Fibroblast of villous mesenchyme (primary cell): ENCODE measurements around the gene ZNF594. TPM values are rescaled to one million over a fixed set of nuclear protein-coding genes. Genes with fewer than 3 reads are reported as not detected.
"Not testable (repeated sequence)": the region's sequence is repeated elsewhere in the genome, so short reads cannot be mapped to it uniquely, and the experiment has no call there.

Experiments used
- DNase-seq: peaks from one replicate; pipeline ENCODE4 v3.0.0-alpha.2; 2010; ENCODE audit warnings: low read depth
- H3K4me3 ChIP-seq: 2 replicates; pipeline ENCODE4 v1.5.1; 2011; ENCODE audit warnings: low read depth, mild to moderate bottlenecking, low read length
- CTCF ChIP-seq: IDR thresholded peaks from 2 replicates; pipeline ENCODE4 v1.5.1; 2012; ENCODE audit warnings: low read depth, mild to moderate bottlenecking, low read length; ENCODE audit not compliant: insufficient read depth
- total RNA-seq: library from RNA; depleted of rRNA; stranded (reverse); fragments of >200 nt; gene quantifications from 2 replicates; pipeline ENCODE4 v1.2.3, GENCODE V29; 2012

ZNF594 gene
- total RNA-seq, 1 donor = 11.7 TPM

DNA sequence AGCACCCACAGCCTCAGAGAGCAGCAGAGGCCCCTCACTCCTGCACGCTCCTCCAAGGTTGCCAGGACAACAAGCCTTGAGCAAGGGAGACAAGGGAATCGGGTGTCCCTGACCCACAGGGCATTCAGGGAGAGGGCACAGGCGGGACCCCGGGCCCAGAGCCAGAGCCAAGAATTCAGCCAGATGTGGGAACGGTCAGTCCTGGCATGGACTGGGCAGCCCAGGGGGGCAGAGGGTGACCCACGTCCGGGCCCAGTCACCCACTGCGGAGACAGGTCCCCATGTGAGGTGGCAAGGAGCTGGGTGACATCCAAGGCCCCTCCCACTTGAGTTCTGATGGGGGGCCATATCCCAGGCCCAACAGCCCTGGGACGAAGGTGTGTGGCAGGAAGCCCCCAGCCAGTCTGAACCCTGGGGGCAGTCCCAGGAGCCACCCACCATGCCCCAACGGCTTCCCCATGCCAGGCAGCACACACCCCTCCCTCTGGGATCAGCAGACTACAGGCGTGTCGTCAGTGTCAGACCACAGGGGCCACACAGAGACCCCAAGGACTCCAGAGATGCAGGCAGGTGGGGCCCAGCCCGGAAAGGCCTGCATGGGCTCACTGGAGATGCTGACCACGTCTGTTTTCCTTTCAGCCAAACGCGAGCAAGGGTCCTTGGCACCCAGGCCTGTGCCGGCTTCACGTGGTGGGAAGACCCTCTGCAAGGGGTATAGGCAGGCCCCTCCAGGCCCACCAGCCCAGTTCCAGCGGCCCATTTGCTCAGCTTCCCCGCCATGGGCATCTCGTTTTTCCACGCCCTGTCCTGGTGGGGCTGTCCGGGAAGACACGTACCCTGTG lies 52.8 kb downstream of the ZNF594 start:
- no peak for DNase-seq
- TF ChIP-seq CTCF = no peak

DNA sequence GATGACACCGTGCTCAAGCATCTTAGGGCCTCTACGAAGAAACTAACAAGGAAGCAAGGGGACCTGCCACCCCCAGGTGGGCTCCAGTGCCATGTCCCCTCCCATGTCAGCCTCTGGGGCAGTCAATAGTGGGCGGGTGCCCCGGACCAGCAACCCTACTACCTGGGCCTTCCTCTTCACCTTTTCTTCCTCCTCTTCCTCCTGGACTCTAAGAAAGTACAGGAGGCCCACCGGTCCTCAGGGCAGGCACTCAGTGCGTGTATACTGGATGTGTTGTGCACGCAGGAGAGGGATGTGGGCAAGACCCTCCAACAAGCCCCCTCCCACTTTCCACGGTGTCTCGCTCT lies 53.5 kb downstream of the ZNF594 start:
- DNase-seq, H3K4me3 ChIP-seq: not testable (repeated sequence)

More for the DNA sequence above, 52.8 kb downstream of the ZNF594 start:
- no peak overlapping the region for H3K4me3 ChIP-seq

GRCh38 chr17:5137511-5138197 lies 54.0 kb downstream of the ZNF594 start:
- H3K4me3 ChIP-seq, DNase-seq: not testable (repeated sequence)

- not testable (repeated sequence) for H3K4me3 ChIP-seq, DNase-seq
These were observed 54.9 kb downstream of the ZNF594 start for GRCh38 chr17:5136580-5137412.

DNA sequence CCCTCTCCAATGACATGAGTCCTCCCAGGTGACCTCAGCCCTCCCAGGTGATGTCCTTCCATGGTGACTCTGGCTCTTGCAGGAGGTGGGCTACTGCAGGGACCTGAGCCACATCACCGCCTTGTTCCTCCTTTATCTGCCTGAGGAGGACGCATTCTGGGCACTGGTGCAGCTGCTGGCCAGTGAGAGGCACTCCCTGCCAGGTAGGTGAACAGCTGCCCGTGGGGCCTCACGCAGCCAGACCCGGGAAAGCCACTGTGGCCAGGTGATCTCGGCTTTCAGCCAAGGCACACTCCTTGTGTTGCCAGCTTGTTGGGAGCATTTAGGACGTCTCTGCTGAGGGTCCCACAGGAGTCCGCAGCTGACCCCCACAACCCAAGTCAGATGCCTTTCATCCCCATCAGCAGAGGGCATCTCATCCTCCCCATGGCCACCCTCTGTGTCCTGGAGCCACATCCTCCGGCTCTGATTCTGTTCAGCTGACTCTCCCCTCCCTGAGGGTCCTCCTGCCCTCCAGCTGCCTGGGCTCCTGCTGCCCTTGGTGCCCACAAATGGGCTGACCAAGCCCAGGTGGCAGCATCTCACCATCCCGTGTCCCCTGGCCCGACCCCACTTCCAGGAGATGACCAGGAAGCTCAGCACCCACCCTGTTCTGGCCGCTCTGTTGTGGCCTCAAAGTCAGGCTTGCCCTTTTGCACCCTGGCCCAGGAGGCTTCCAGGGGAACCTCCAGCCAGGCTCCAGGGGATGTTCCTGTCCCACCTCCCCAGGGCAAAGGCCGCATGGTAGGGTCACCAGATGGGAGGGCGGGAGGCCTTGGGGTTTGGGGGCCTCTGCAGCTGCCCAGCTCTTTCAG lies 55.7 kb downstream of the ZNF594 start:
- DNase-seq = no peak
- H3K4me3 ChIP-seq = no peak overlapping the region
- TF ChIP-seq CTCF = no peak

DNA sequence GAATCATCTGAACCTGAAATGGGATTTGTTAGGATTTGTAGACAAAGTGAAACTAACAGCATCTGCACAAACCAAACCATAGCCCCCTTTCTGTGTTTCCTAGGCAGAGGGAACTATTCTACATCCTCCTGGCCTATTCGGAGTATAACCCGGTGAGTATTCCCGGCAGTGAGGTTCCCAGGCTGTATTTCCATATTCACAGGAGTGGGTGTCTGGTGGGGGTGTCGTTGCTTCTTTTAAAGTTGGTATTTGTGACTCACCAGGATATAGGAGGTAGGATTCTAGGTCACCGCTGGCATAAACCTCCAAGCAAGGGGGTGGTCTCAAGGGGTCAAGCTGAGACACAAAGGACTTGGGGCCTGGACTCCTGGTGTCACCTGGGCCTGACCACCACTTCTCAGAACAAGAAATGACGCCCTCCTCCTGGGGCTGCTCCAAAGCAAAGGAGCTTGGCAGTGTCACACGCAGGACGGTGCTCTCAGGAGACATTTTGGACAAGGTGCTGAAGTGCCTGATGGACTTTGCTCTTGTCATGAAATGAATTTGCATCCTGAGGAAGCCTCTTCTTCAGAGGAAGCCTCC lies 56.4 kb downstream of the ZNF594 start:
- DNase-seq, H3K4me3 ChIP-seq: not testable (repeated sequence)

- H3K4me3 ChIP-seq, DNase-seq: not testable (repeated sequence)
These were observed 57.1 kb downstream of the ZNF594 start for GRCh38 chr17:5134571-5134970.

DNA sequence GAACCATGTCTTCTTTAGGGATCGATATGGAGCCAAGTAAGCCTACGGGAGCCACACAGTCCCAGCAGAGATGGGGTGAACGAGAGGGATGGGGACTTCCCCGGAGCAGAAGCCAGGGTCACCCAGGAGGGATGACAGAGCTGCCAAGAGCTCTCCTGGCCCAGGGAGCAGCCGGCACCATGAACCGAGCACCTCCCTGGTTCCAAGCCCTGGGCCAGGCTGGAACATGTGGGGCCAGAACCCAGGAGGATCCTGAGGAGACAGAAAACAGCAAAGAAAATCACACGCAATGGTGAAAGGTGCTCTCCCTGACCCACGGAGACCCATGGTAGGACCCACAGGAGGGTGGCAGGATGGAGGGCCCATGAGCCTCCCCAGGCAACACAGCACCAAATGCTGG lies 57.7 kb downstream of the ZNF594 start:
- H3K4me3 ChIP-seq, DNase-seq: not testable (repeated sequence)

DNA sequence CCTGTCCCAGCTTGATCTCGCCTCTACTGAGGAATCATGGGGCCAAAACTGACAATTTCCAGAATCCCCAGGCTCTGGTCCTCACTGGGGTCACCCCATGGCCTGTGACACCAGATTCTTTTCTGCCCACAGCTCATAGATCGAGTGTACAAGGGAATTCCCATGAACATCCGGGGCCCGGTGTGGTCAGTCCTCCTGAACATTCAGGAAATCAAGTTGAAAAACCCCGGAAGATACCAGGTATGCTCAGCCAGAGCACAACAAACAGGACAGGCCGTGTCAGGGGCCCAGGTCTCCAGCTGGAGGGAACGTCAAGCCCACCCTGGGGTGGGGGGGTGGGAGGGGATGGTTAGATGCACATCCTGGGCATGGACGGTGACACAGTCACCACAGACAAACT lies 58.4 kb downstream of the ZNF594 start:
- no peak overlapping the region for H3K4me3 ChIP-seq
- TF ChIP-seq CTCF = no peak
- no peak for DNase-seq

DNA sequence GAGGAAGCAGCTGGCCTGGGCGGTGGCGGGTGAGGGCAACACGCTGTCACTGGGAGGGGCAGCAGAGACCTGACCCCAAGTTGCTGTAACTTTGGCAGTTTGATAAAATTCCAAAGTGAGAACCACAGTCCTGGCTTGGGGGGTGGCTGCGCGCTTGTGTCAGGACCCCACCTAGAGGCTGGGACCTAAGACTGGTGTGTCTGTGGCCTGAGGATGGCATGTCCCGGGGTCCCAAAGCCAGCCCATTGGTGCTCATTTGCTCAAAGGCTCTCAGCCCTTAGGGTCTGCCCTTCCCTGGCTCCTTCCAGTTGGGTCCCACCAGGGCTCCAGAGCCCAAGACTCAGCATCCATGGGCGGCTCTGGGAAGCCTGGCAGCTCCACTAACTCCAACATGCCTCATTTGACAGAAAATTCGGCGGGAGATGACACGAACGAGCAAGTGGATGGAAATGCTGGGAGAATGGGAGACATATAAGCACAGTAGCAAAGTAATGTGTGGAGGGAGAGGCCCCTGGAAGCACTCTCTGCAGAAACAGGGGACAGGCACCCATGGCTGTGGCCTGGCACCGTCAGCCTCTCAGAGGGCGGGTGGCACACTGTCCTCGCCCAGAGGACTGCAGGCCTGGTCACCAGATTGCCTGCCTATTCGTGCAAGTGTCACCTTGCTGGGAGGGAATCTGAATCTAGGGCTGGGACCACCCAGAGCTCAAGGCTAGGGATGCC lies 59.0 kb downstream of the ZNF594 start:
- DNase-seq = not testable (repeated sequence)

GRCh38 chr17:5131799-5132502 lies 59.7 kb downstream of the ZNF594 start:
- not testable (repeated sequence) for DNase-seq, H3K4me3 ChIP-seq

More for the DNA sequence above, 59.0 kb downstream of the ZNF594 start:
- H3K4me3 ChIP-seq = not testable (repeated sequence)
